Muscle layer of duodenum (tissue), 2 donors: ENCODE results near the gene IRF2.
"Not testable (repeated sequence)": the region's sequence is repeated elsewhere in the genome, so short reads cannot be mapped to it uniquely, and the experiment has no call there.

Source experiments
- H3K27ac ChIP-seq: one replicate; pipeline ENCODE4 v1.7.0; 2013; ENCODE audit warnings: mild to moderate bottlenecking, low read length
- H3K27me3 ChIP-seq: one replicate; pipeline ENCODE4 v1.7.0; 2013; ENCODE audit warnings: low read depth, mild to moderate bottlenecking, control low read depth, low read length
- H3K36me3 ChIP-seq, 2 donors: one replicate each; pipeline ENCODE4 v1.7.0; 2013; ENCODE audit warnings: low read length in 2 of 2, control low read depth in 1 of 2, mild to moderate bottlenecking in 1 of 2; ENCODE audit not compliant: insufficient read depth in 2 of 2, control insufficient read depth in 1 of 2
- H3K4me1 ChIP-seq, 2 donors: one replicate each; pipeline ENCODE4 v1.7.0; 2013; ENCODE audit warnings: low read length in 2 of 2, mild to moderate bottlenecking in 2 of 2, control low read depth in 1 of 2, moderate library complexity in 1 of 2; ENCODE audit not compliant: insufficient read depth in 2 of 2, control insufficient read depth in 1 of 2
- H3K4me3 ChIP-seq, 2 donors: one replicate each; pipeline ENCODE4 v1.7.0; 2013; ENCODE audit warnings: low read length in 2 of 2, low read depth in 1 of 2, mild to moderate bottlenecking in 1 of 2
- H3K9me3 ChIP-seq, 2 donors: one replicate each; pipeline ENCODE4 v1.7.0; 2013; ENCODE audit warnings: low read length in 2 of 2, control low read depth in 1 of 2, mild to moderate bottlenecking in 1 of 2; ENCODE audit not compliant: control insufficient read depth in 1 of 2
- donor health status: healthy.

IRF2 gene

DNA sequence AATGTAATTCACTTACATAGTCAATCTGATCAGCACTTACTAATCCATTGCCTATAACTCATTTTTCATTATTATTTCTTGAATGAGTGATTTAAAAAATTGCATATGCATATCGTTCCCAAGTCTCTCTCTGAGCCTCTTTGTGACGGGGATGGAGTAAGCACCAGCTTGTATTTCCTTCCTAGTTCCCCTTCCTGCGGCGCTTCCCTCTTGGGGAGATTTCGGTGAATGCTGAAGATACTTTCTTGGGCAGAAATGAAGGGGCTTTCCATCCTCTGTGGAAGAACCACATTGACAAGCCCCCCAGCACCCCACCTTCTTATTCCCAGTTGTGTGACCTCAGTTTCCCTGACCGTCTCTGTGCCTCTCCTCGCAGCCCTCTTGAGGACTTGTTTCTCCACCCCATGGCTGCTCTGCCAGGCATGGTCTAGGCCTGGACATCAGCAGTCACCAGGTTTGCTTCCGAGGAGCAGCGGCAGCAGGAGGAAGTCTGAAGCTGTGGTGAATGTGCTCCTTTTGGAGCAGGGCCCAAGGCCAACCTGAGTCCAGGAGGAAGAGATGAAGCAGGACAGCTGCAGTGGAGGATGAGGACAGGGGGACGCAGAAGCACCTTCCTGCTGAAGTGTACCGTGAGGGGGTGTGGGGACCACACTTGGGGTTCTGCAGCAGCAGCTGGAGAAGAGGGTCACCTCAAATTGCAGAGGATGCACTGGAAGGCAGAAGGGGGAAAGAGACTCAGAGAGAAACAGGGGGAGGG lies 124.9 kb downstream of the IRF2 start:
- peak overlapping the region; percentile 91 for H3K27ac ChIP-seq
- no peak overlapping the region for H3K4me3 ChIP-seq
- H3K4me1 ChIP-seq, result peaks cover 10 to 26% of the 10 kb centered on the region in 2 donors

DNA sequence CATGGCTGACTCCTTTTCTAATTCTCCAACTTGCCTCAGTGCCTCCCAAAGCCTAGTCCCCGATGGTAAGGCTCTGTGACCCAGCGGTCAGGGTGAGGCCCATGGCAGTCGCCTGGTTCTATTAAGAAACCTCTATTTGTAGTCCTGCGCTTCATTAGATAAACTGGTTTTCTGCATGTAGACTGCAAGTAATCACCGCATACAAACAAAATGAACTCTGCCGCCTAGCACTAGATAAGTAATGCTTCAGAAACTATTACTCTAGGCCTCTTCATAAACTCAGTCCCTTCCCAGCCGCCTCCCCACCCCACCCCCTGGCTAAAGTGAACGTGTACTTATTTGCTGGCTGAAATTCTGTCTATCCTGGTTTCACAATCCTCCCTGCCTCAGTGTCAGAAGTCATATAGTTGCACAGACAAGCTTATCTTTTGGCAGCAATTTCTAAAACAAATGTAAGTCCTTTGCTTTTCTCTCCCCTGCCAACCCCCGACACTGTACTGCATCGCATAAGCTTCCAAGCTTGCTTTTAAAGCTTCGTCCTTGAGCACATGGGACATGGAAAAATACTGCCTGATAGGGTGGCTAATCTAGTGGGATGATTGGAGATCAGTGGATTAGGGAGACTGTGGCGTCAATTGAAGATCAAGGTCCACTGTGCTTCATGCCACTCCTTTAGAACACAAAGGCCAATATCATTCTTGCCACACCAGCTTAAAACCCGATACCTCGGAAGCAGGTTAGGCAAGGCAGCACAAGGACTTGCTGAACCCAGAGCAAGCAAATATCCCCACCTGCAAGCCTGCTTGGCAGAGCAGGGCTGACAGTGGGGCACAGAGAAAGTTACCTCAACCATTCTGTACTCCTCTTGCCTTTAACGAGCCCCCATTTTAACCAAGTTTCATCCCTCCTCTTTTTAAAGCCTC lies 125.8 kb downstream of the IRF2 start:
- Histone ChIP-seq H3K9me3 (no peaks in the 10 kb centered on the region), H3K4me3 (no peak overlapping the region), H3K27ac (peak overlapping the region; percentile 91), H3K36me3 (no peaks in the 10 kb centered on the region), H3K4me1 (peaks cover 10 to 26% of the 10 kb centered on the region in 2 donors), H3K27me3 (no peaks in the 10 kb centered on the region)

More for the DNA sequence above, 124.9 kb downstream of the IRF2 start:
- Histone ChIP-seq H3K27me3 (no peaks in the 10 kb centered on the region), H3K36me3 (no peaks in the 10 kb centered on the region), H3K9me3 (no peaks in the 10 kb centered on the region)

DNA sequence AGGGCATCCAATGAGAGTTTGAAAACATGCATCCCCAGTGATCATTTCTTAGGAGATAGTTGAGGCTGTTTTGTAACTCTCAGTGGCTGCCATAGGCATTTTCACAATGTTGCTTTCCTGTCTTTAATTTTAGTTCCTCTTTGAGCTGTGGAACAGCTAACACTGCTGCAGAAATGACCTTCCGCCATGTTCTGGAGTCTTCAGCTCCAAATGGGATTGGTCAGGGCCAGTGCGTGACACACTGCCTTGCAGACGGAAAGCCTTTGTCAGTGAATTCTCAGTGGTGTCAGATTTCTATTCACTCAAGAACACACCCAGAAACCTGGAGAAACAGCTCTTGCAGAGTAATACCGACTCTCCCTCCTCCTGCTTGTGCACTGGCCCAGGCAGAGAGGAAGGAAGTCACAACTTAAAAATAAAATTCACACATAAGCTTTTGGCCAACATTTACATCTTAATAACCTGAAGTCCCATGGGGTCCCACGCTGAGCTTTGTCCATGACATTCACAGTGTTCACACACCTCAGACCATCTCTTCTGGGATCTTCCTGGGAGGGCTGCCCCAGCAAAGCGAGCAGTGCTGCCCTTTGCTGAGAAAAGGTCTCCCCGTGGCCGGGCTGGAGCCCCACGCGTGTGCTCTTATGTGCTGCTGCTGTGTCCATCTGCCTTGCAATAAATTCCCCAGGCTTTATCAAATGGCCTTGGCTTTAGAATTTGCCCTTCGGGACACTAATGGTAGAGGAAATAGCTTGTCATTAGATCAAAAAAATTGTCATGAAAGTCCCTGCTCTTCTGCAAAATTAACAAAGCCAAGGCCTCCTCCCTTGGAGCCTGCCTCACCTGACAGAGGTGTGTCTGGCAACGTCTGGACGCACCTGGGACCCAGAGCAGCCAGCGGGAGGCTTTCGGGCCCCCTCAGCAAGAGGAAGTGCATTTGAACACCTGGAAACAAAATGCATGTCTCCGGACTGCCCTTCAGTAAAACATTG lies 126.8 kb downstream of the IRF2 start:
- H3K4me1 ChIP-seq, result peaks cover 10 to 31% of the 10 kb centered on the region in 2 donors
- H3K27ac ChIP-seq, result peak overlapping the region; percentile 91
- no peaks in the 10 kb centered on the region for H3K36me3 ChIP-seq
- H3K4me3 ChIP-seq, result no peak overlapping the region
- H3K9me3 ChIP-seq, result no peaks in the 10 kb centered on the region
- H3K27me3 ChIP-seq, result no peaks in the 10 kb centered on the region

DNA sequence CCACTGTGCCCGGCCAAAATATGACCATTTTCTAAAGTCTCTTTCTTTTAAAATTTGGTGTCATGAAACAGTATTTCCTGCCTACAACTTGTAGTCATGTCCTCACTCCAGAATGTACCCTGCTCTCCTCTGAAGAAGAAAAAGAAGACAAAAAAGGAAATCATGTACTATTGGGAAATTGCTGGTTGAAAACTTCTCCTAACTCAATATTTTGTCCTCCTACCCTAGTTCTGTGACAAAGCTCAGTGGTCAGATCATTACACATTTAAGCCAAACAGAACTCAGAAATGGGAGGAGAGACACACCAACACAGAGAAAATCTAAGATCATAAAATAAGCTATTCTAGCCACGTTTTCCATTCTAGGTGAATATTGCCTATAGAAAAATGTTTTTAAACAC lies 127.7 kb downstream of the IRF2 start:
- H3K27me3 ChIP-seq, result no peaks in the 10 kb centered on the region
- H3K4me3 ChIP-seq, result no peak overlapping the region
- H3K36me3 ChIP-seq, result no peaks in the 10 kb centered on the region
- peak overlapping the region; percentile 91 for H3K27ac ChIP-seq
- peaks cover 10 to 31% of the 10 kb centered on the region in 2 donors for H3K4me1 ChIP-seq
- no peaks in the 10 kb centered on the region for H3K9me3 ChIP-seq

DNA sequence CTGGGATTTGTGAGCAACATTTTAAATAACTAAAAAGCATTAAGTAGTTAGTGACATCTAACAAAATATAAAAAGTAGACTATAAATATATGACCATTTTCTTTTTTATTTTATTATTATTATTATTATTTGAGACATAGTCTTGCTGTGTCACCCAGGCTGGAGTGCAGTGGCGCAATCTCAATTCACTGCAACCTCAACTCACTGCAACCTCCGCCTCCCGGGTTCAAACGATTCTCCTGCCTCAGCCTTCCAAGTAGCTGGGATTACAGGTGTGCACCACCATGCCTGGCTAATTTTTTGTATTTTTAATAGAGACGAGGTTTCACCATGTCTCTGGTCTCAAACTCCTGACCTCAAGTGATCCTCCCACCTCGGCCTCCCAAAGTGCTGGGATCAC lies 128.1 kb downstream of the IRF2 start:
- H3K4me1 ChIP-seq, result peaks cover 10 to 31% of the 10 kb centered on the region in 2 donors
- H3K9me3 ChIP-seq, H3K27me3 ChIP-seq, H3K36me3 ChIP-seq, H3K4me3 ChIP-seq: not testable (repeated sequence)
- H3K27ac ChIP-seq, result peak overlapping the region; percentile 91

DNA sequence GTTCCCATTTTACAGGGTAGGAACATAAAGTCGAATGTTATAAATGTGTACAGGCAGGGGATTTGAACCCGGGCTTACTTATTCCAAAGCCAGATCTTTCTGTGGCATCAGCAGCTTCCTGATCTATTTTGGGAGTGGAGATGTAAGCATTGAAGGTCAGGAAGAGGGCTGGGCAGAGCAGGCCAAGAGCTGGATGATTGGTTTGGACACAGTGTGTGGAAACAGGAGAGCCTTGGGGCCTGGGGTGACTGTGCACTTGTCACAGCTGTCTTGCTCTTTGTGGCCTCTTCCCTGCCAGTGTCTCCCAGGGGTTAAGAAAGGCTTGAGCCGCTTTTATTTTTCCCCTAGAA lies 128.8 kb downstream of the IRF2 start:
- H3K27ac ChIP-seq, result peak overlapping the region; percentile 79
- H3K9me3 ChIP-seq, result no peaks in the 10 kb centered on the region
- H3K36me3 ChIP-seq, result no peaks in the 10 kb centered on the region
- peaks cover 10 to 31% of the 10 kb centered on the region in 2 donors for H3K4me1 ChIP-seq
- no peaks in the 10 kb centered on the region for H3K27me3 ChIP-seq
- H3K4me3 ChIP-seq, result no peak overlapping the region

DNA sequence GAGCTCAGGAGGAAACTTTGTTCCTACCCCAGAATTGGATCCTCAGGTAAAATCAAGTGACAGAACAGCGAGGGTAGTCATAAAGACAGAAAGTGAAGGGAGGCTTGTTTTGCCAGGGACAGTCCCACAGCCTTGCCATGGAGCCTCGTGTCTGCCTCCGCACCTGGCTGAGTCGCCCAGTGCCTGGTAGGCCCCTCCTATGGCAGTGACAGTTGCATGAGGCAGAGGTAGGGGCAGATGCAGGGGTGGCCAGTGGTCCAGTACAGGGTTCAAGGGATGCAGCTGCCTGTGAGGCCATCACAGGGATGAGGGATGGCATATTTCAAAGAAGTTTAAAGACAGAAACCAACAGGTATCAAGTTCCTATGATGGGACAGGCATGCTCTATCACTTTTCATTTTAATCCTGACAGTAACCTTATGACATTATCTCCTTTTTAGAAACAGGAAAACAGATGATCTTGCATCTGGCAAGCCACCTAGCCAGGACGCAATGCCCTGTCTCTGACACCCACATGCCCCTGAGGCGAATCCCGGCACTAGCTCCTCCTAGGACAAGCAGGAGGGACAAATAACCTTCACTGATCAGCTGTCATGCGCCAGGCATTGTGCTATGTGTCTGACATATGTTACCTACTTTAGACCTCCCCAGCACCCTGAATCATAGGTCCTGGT lies 129.3 kb downstream of the IRF2 start:
- H3K4me1 ChIP-seq, result peaks cover 10 to 31% of the 10 kb centered on the region in 2 donors
- peak overlapping the region; percentile 79 for H3K27ac ChIP-seq
- no peaks in the 10 kb centered on the region for H3K27me3 ChIP-seq
- no peak overlapping the region for H3K4me3 ChIP-seq
- no peaks in the 10 kb centered on the region for H3K36me3 ChIP-seq
- no peaks in the 10 kb centered on the region for H3K9me3 ChIP-seq

DNA sequence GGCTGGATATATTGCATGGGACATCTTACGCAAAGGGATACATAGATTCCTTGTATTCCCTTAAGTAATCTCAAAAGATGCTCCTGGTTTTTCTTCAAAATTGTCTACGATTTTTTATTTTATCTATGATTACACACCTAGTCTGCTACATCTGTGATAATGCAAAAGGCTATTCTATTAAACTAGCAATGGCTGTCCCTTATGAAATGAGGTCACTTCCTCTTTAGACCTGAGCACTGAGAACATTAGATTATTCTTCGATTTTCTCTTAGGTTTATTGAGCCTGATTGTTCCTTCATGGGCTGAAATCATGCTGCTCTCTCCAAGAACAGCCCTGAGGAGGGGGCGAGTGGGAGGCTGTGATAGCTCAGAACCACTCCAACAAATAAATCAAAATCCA lies 129.9 kb downstream of the IRF2 start:
- no peaks in the 10 kb centered on the region for H3K36me3 ChIP-seq
- peak overlapping the region; percentile 85 for H3K27ac ChIP-seq
- H3K4me3 ChIP-seq, result no peak overlapping the region
- H3K9me3 ChIP-seq, result no peaks in the 10 kb centered on the region
- H3K4me1 ChIP-seq, result peaks cover 10 to 28% of the 10 kb centered on the region in 2 donors
- no peaks in the 10 kb centered on the region for H3K27me3 ChIP-seq

DNA sequence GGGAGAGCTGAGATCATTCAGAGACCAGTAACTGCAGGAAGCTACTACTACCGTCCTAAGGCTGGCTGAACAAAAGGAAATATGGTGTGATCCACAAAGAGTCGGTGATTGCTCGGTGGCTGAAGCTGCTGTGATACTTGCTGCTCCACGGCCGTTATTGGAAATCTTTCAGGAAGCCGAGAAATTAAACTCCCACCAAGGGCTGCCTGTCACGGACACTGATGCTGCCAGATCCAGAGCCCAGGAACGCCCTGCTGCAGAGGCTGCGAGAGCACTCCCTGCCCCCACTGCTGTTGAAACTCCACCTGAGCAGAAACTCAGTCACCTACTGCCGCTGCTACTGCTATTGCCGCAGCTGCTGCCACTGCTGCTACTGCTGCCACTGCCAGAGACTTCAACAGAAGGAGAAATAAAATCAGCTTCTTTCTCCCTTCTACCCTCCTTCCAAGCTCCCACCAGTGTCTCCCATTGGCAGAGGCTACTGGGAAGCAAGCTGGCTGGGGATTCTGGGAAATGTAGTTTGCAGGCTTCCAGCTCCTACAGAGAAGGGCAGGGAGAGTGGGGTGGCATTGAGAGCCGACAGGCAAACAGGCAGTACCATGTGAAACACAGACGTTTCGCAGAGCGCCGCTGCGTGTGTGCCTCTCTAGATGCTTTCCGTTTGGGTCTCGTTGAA lies 130.7 kb downstream of the IRF2 start:
- H3K9me3 ChIP-seq, result no peaks in the 10 kb centered on the region
- peak overlapping the region; percentile 85 for H3K27ac ChIP-seq
- H3K27me3 ChIP-seq, result no peaks in the 10 kb centered on the region
- H3K4me3 ChIP-seq, result peak overlapping the region; percentile 77 to 80
- H3K36me3 ChIP-seq, result no peaks in the 10 kb centered on the region
- peaks cover 10 to 22% of the 10 kb centered on the region in 2 donors for H3K4me1 ChIP-seq

DNA sequence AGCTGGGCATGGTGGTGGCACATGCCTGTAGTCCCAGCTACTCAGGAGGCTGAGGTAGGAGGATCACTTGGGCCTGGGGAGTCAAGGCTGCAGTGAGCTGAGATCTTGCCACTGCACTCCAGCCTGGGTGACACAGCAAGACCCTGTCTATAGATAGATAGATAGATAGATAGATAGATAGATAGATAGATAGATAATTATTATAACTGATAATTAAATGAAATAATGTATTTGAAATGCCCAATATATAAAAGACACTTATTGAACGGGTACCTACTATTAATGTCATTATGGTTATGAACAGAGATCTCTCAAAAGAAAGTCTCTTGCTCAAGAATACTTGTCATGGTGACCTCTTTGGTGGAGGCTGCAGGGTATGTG lies 131.5 kb downstream of the IRF2 start:
- Histone ChIP-seq H3K27ac (peak overlapping the region; percentile 85), H3K4me1 (peaks cover 2 to 16% of the 10 kb centered on the region in 2 donors), H3K4me3 (peak overlapping the region in 1 of 2 donors; percentile 80)
- H3K9me3 ChIP-seq, H3K27me3 ChIP-seq, H3K36me3 ChIP-seq: not testable (repeated sequence)
